H1 (cell line): Measurements from ENCODE around the gene ARHGEF16. TPM values are rescaled to one million over a fixed set of nuclear protein-coding genes. Genes with fewer than 3 reads are reported as not detected.

ENCODE experiments used
- CTCF ChIA-PET: fragments of 300-600 bp; sonication (Branson Sonifier 250); formaldehyde crosslinking; loops from one replicate; lab custom pipeline; 2021; ENCODE audit not compliant: partially characterized antibody; lab: Charles Lee
- POLR2A ChIA-PET: fragments of 300-600 bp; sonication (Branson Sonifier 250); formaldehyde crosslinking; loops from one replicate; lab custom pipeline; 2021; ENCODE audit warnings: inconsistent platforms; ENCODE audit not compliant: partially characterized antibody; lab: Charles Lee
- DNase-seq, 2 experiments: peaks; one replicate each; pipeline versions ENCODE4 v3.0.0 to v3.0.0-alpha.2; 2010 to 2022; ENCODE audit warnings: low spot score in 2 of 2, low read depth in 1 of 2, mixed read lengths in 1 of 2
- FAIRE-seq: peaks from 2 replicates; lab custom pipeline; 2011; peaks lifted over from hg19 to GRCh38; lab: Jason Lieb, UNC
- H2AFZ ChIP-seq: 2 replicates; pipeline ENCODE4 v1.8.1; 2012; ENCODE audit warnings: low read length, inconsistent platforms
- H2AK5ac ChIP-seq: 2 replicates; pipeline ENCODE4 v1.6.1; 2013; ENCODE audit warnings: low read depth, low read length
- H2BK120ac ChIP-seq: replicated peaks from 2 replicates; pipeline ENCODE3; 2013; ENCODE audit warnings: low read depth, low read length, inconsistent platforms
- H2BK12ac ChIP-seq: 2 replicates; pipeline ENCODE4 v1.6.1; 2013; ENCODE audit warnings: low read depth, low read length
- H2BK15ac ChIP-seq: 2 replicates; pipeline ENCODE4 v1.6.1; 2013; ENCODE audit warnings: low read length
- H2BK20ac ChIP-seq: 2 replicates; pipeline ENCODE4 v1.6.1; 2013; ENCODE audit warnings: low read length
- H2BK5ac ChIP-seq: 2 replicates; pipeline ENCODE4 v1.6.1; 2013; ENCODE audit warnings: low read depth, low read length
- H3K14ac ChIP-seq: 2 replicates; pipeline ENCODE4 v1.6.1; 2013; ENCODE audit warnings: inconsistent platforms; ENCODE audit not compliant: insufficient read length
- H3K18ac ChIP-seq: 2 replicates; pipeline ENCODE4 v1.6.1; 2013; ENCODE audit warnings: low read length; ENCODE audit errors: extremely low read depth
- H3K23ac ChIP-seq: 2 replicates; pipeline ENCODE4 v1.6.1; 2013; ENCODE audit warnings: inconsistent platforms; ENCODE audit not compliant: insufficient read length
- H3K23me2 ChIP-seq: 2 replicates; pipeline ENCODE4 v1.6.1; 2013; ENCODE audit warnings: low read depth, low read length
- H3K27ac ChIP-seq: 2 replicates; pipeline ENCODE4 v1.6.1; 2011; ENCODE audit warnings: low read depth, low read length, inconsistent platforms
- H3K27me3 ChIP-seq, 4 experiments: replicated peaks in 1 of 4; 1 replicate in 1 of 4; 2 replicates in 3 of 4; pipeline versions ENCODE4 v1.6.1 to v1.8.1; 2011 to 2013; ENCODE audit warnings: low read length in 3 of 4, mild to moderate bottlenecking in 3 of 4, inconsistent platforms in 2 of 4, mixed read lengths in 2 of 4, moderate library complexity in 1 of 4; ENCODE audit not compliant: control insufficient read depth in 3 of 4, insufficient read depth in 3 of 4; ENCODE audit errors: extremely low read depth in 1 of 4
- H3K36me3 ChIP-seq, 4 experiments: 2 replicates each; pipeline versions ENCODE4 v1.6.1 to v1.8.1; 2011 to 2013; ENCODE audit warnings: mild to moderate bottlenecking in 4 of 4, low read length in 3 of 4, moderate library complexity in 2 of 4, control low read depth in 1 of 4, inconsistent platforms in 1 of 4; ENCODE audit not compliant: insufficient read depth in 4 of 4, control insufficient read depth in 2 of 4
- H3K4ac ChIP-seq: replicated peaks from 2 replicates; pipeline ENCODE3; 2013; ENCODE audit warnings: low read length, low read depth, mixed read lengths, inconsistent platforms; ENCODE audit not compliant: insufficient read length
- H3K4me1 ChIP-seq, 4 experiments: replicated peaks in 1 of 4; 1 replicate in 1 of 4; 2 replicates in 3 of 4; pipeline versions ENCODE4 v1.6.1 to v1.8.1; 2011 to 2013; ENCODE audit warnings: low read length in 3 of 4, inconsistent platforms in 2 of 4, mixed read lengths in 1 of 4; ENCODE audit not compliant: insufficient read depth in 4 of 4, control insufficient read depth in 3 of 4
- H3K4me2 ChIP-seq, 2 experiments: 2 replicates each; pipeline versions ENCODE4 v1.6.1 to v1.8.1; 2011 to 2013; ENCODE audit warnings: low read depth in 2 of 2, low read length in 2 of 2, control low read depth in 1 of 2, inconsistent platforms in 1 of 2, mild to moderate bottlenecking in 1 of 2; ENCODE audit not compliant: insufficient read depth in 1 of 2
- H3K4me3 ChIP-seq, 4 experiments: fragments of 200-600, 300-600 bp in 1 of 4; sonication (generic), shearing (Covaris generic), sonication (Bioruptor Twin) in 1 of 4; 2 replicates each; pipeline versions ENCODE4 v1.5.1 to v1.8.1; 2011 to 2016; ENCODE audit warnings: low read length in 4 of 4, low read depth in 3 of 4, control low read depth in 2 of 4, inconsistent platforms in 2 of 4, mild to moderate bottlenecking in 2 of 4, mixed read lengths in 1 of 4, moderate library complexity in 1 of 4; ENCODE audit not compliant: insufficient read depth in 2 of 4; ENCODE audit errors: extremely low read depth in 1 of 4
- H3K56ac ChIP-seq: replicated peaks from 2 replicates; pipeline ENCODE3; 2013; ENCODE audit warnings: low read depth, mild to moderate bottlenecking, mixed read lengths, low read length, inconsistent platforms; ENCODE audit not compliant: insufficient read length
- H3K79me1 ChIP-seq: 2 replicates; pipeline ENCODE4 v1.6.1; 2013; ENCODE audit warnings: low read depth, low read length, control low read depth
- H3K79me2 ChIP-seq, 2 experiments: 2 replicates each; pipeline versions ENCODE4 v1.6.1 to v1.8.1; 2012 to 2013; ENCODE audit warnings: low read length in 2 of 2, mild to moderate bottlenecking in 2 of 2, inconsistent platforms in 1 of 2; ENCODE audit not compliant: insufficient read depth in 2 of 2, control insufficient read depth in 1 of 2
- H3K9ac ChIP-seq, 4 experiments: replicated peaks in 1 of 4; 1 replicate in 1 of 4; 2 replicates in 3 of 4; pipeline versions ENCODE4 v1.6.1 to v1.8.1; 2011 to 2013; ENCODE audit warnings: low read depth in 3 of 4, low read length in 3 of 4, control low read depth in 2 of 4, mild to moderate bottlenecking in 2 of 4, moderate library complexity in 2 of 4, inconsistent platforms in 1 of 4; ENCODE audit errors: extremely low read depth in 1 of 4
- H3K9me3 ChIP-seq, 2 experiments: 2 replicates each; pipeline versions ENCODE4 v1.6.1 to v1.8.1; 2012 to 2013; ENCODE audit warnings: mild to moderate bottlenecking in 2 of 2, moderate library complexity in 2 of 2, control low read depth in 1 of 2, inconsistent platforms in 1 of 2, low read depth in 1 of 2, low read length in 1 of 2, mixed read lengths in 1 of 2; ENCODE audit not compliant: insufficient read depth in 2 of 2
- H4K20me1 ChIP-seq, 2 experiments: replicated peaks in 1 of 2; 2 replicates each; pipeline versions ENCODE3 to v1.8.1; 2011 to 2013; ENCODE audit warnings: inconsistent platforms in 2 of 2, low read length in 2 of 2, mild to moderate bottlenecking in 1 of 2; ENCODE audit not compliant: insufficient read depth in 2 of 2, control insufficient read depth in 1 of 2
- H4K5ac ChIP-seq: 2 replicates; pipeline ENCODE4 v1.6.1; 2013; ENCODE audit warnings: low read length, low read depth, mixed read lengths, inconsistent platforms; ENCODE audit not compliant: insufficient read length
- H4K8ac ChIP-seq: 2 replicates; pipeline ENCODE4 v1.8.0; 2013; ENCODE audit warnings: mild to moderate bottlenecking, moderate library complexity, low read length, inconsistent platforms; ENCODE audit not compliant: insufficient read depth; ENCODE audit errors: extremely low read depth
- H4K91ac ChIP-seq: replicated peaks from 2 replicates; pipeline ENCODE3; 2013; ENCODE audit warnings: low read length, mixed read lengths, inconsistent platforms; ENCODE audit not compliant: insufficient read length
- ASH2L ChIP-seq: fragments of 200-600, 300-600 bp; sonication (generic); IDR thresholded peaks from one replicate; pipeline ENCODE4 v1.7.1; 2017; ENCODE audit warnings: low read length
- CREB1 ChIP-seq: IDR thresholded peaks from 2 replicates; pipeline ENCODE4 v1.6.1; 2012; ENCODE audit warnings: inconsistent platforms
- CTCF ChIP-seq, 3 experiments: IDR thresholded peaks; 1 replicate in 2 of 3; 2 replicates in 1 of 3; pipeline versions ENCODE4 v1.5.1 to v1.6.1; 2011; ENCODE audit warnings: low read length in 3 of 3, mild to moderate bottlenecking in 3 of 3, inconsistent platforms in 2 of 3, low read depth in 1 of 3, moderate library complexity in 1 of 3; ENCODE audit not compliant: insufficient read depth in 1 of 3; ENCODE audit errors: control extremely low read depth in 1 of 3
- GTF2F1 ChIP-seq: IDR thresholded peaks from 2 replicates; pipeline ENCODE4 v1.6.1; 2012; ENCODE audit warnings: low read depth, low read length, improper control_type of control experiment, borderline replicate concordance
- JUN ChIP-seq: IDR thresholded peaks from 2 replicates; pipeline ENCODE4 v1.6.1; 2011; ENCODE audit warnings: low read depth, mild to moderate bottlenecking, improper control_type of control experiment, low read length
- JUND ChIP-seq: IDR thresholded peaks from 2 replicates; pipeline ENCODE4 v1.6.1; 2011; ENCODE audit warnings: mild to moderate bottlenecking, improper control_type of control experiment, low read length
- POLR2AphosphoS5 ChIP-seq: IDR thresholded peaks from 2 replicates; pipeline ENCODE4 v1.6.1; 2011; ENCODE audit warnings: low read depth, low read length
- POU5F1 ChIP-seq: IDR thresholded peaks from 2 replicates; pipeline ENCODE4 v1.6.1; 2011; ENCODE audit warnings: low read depth, mild to moderate bottlenecking, low read length, moderate library complexity
- RBBP5 ChIP-seq: IDR thresholded peaks from 2 replicates; pipeline ENCODE4 v1.7.1; 2012; ENCODE audit warnings: low read depth, mild to moderate bottlenecking, inconsistent platforms, low read length, moderate library complexity, borderline replicate concordance
- RNF2 ChIP-seq: fragments of 200-900, 300-1000 bp; sonication (generic); IDR thresholded peaks from 2 replicates; pipeline ENCODE4 v1.7.1; 2016; ENCODE audit warnings: borderline replicate concordance, low read depth, mild to moderate bottlenecking, antibody characterized with exemption, low read length; ENCODE audit not compliant: poor library complexity, severe bottlenecking; ENCODE audit errors: missing control alignments
- SAP30 ChIP-seq: fragments of 300-600 bp; sonication (generic); IDR thresholded peaks from 2 replicates; pipeline ENCODE4 v1.7.1; 2012; ENCODE audit warnings: low read length, moderate library complexity, mild to moderate bottlenecking, inconsistent platforms; ENCODE audit not compliant: insufficient read depth, insufficient replicate concordance
- WGBS, 2 experiments: shearing (Covaris generic) in 1 of 2; methylation state at CpG; one replicate each; pipeline versions ENCODE4 v1.1.6 to v1.1.7; 2013 to 2015; ENCODE audit warnings: low lambda C conversion rate in 2 of 2, mixed read lengths in 2 of 2, inconsistent platforms in 1 of 2, low coverage in 1 of 2, missing lambda C conversion rate in 1 of 2; ENCODE audit not compliant: insufficient replicate concordance in 2 of 2, insufficient coverage in 1 of 2, insufficient read length in 1 of 2; ENCODE audit errors: extremely low coverage in 1 of 2, missing lambda C conversion rate in 1 of 2; 5-methylcytosine and 5-hydroxymethylcytosine counted together
- polyA plus RNA-seq, 7 experiments: library from polyadenylated mRNA; depleted of rRNA in 3 of 7; stranded (reverse) in 5 of 7; unstranded in 2 of 7; fragments of >200 nt in 5 of 7; fragments of 200-250 nt in 2 of 7; gene quantifications; 1 replicate in 5 of 7; 2 replicates in 1 of 7; 4 replicates in 1 of 7; pipeline versions ENCODE4 v1.2.1 to v1.2.3, GENCODE V29; 2011 to 2013; ENCODE audit warnings: missing spikeins in 2 of 7, mixed read lengths in 2 of 7
- total RNA-seq: library from RNA; stranded (reverse); fragmentation: NEBNext Ultra II Directional; extraction: Animal tissue kit (Norgen Biotek cat#: 25700); gene quantifications from 2 replicates; pipeline ENCODE4 v1.2.1, GENCODE V29; 2021

Gene ARHGEF16
- total and polyA plus RNA-seq, 2 of the 8 experiments (the other 6 are each of a cell fraction or from before 2014, with no cell fraction given): 18.3 to 20.7 TPM

DNA sequence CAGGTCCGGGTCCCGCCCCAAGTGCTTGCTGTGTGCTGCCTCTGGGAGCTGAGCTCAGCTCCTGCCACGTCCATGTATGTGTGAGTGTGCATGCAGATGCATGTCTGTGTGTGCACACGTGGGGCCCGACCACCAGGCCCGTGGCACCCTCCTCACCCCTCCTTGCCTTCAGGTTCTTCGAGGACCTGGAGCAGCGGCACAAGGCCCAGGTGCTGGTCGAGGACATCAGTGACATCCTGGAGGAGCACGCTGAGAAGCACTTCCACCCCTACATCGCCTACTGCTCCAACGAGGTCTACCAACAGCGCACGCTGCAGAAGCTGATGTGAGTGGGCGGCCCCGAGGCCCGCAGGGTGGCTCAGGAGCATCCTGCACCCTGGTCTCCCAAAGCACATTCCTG is 18.4 kb downstream of the ARHGEF16 start:
- H3K23me2 ChIP-seq: peaks cover 5% of the 10 kb centered on the region; the same call in 1 of the 2 replicates
- DNase-seq (no peak), FAIRE-seq (no peak)
- H3K18ac ChIP-seq: no peak overlapping the region
- no peak overlapping the region for H4K5ac ChIP-seq
- H2BK120ac ChIP-seq: no peak overlapping the region
- H4K20me1 ChIP-seq: peaks cover 0 to 11% of the 10 kb centered on the region in 2 experiments
- no peak overlapping the region for H2AK5ac ChIP-seq
- 0 out of 2 replicates have a peak overlapping the region, but pooled peaks have one; percentile 17 for H2BK12ac ChIP-seq
- H3K23ac ChIP-seq: no peak overlapping the region
- H3K9ac ChIP-seq: no peak overlapping the region
- H3K14ac ChIP-seq: no peak overlapping the region
- ChIA-PET POLR2A (interaction anchor here (1.0 to 3.7 kb wide), 4 partner anchors 8 to 24 kb away, joined by 3 to 26 read pairs (median 5); partner anchors contain the start of gene ARHGEF16), CTCF (interaction anchor here (0.7 to 3.1 kb wide), 12 partner anchors 9 to 254 kb away, joined by 3 to 39 read pairs (median 7); no protein-coding TSS in a partner anchor)
- H3K27ac ChIP-seq: no peak overlapping the region
- no peak overlapping the region for H3K4me3 ChIP-seq
- H3K9me3 ChIP-seq: no peaks in the 10 kb centered on the region
- H3K4ac ChIP-seq: no peak overlapping the region
- no peak overlapping the region for H2BK5ac ChIP-seq
- 92% methylated on average over 16 of the region's 17 CpGs; no CpG with 5 or more reads in 1 of the 2 experiments for WGBS, 2 experiments
- H3K4me2 ChIP-seq: no peak overlapping the region
- H3K27me3 ChIP-seq: no peaks in the 10 kb centered on the region
- H3K4me1 ChIP-seq: peaks cover 0 to 22% (median 16%) of the 10 kb centered on the region in 4 experiments; a peak in 6 of 7 replicates
- H4K8ac ChIP-seq: no peak overlapping the region
- H3K79me1 ChIP-seq: no peaks in the 10 kb centered on the region; the same call in 1 of the 2 replicates
- no peak overlapping the region for H2AFZ ChIP-seq
- H4K91ac ChIP-seq: no peak overlapping the region
- no peak overlapping the region for H3K56ac ChIP-seq
- no peaks in the 10 kb centered on the region for H3K79me2 ChIP-seq
- H2BK20ac ChIP-seq: no peak overlapping the region
- peaks cover 0 to 17% (median 4%) of the 10 kb centered on the region in 4 experiments; a peak in 5 of 8 replicates for H3K36me3 ChIP-seq
- no peak overlapping the region for H2BK15ac ChIP-seq
- no peak for TF ChIP-seq CTCF (IDR thresholded peaks at IDR 0.05; ENCODE audit: control extremely low read depth in 1 of 3, insufficient read depth in 1 of 3, low read depth in 1 of 3, low read length in 3 of 3)
- TF ChIP-seq CREB1: no peak
- no peak for TF ChIP-seq ASH2L
- no peak for TF ChIP-seq GTF2F1
- TF ChIP-seq RNF2: no peak
- no peak for TF ChIP-seq JUND
- no peak for TF ChIP-seq RBBP5
- no peak for TF ChIP-seq SAP30
- TF ChIP-seq JUN: no peak
- no peak for TF ChIP-seq POU5F1
- TF ChIP-seq POLR2AphosphoS5: no peak
